ENCODE measurements around the gene DIPK1B.
A peak's percentile ranks its signal among the peaks of the same experiment; 100 is the strongest.

Gene DIPK1B

DNA sequence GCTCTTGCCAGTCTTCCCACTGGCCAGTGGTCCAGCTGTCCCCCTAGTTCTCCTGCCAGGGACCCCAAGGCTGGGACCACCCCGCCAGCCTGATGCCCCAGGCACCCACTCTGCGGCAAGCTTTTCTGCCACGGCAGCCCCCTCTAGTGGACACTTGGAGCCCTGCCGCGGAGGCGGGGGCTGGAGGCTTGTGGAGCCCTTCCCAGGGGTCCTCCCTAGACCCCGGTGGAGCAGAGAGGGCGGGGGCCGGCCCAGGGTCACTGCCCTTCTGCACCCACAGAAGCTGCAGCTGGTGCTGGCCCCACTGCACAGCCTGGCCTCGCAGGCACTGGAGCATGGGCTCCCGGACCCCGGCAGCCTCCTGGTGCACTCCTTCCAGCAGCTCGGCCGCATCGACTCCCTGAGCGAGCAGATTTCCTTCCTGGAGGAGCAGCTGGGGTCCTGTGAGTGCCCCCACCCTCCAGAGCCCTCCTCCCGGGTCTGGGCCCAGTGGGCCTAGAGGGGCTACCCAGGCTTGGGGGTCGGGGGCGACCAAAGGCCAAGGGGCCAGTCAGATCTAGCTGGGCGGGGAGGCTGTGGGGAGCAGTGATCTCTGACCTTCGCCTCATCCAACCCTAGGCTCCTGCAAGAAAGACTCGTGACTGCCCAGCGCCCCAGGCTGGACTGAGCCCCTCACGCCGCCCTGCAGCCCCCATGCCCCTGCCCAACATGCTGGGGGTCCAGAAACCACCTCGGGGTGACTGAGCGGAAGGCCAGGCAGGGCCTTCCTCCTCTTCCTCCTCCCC is 40.5 kb upstream of the DIPK1B start (continued):
- TF ChIP-seq ZNF335 (tag by site-specific recombination; conservative IDR thresholded peaks at IDR 0.05), result no peak
- no peak for TF ChIP-seq ZNF292 (tag by site-specific recombination; IDR thresholded peaks at IDR 0.05; ENCODE audit: borderline replicate concordance, low read depth)
- peak; percentile 84 for TF ChIP-seq GLIS2 (tag by site-specific recombination; IDR thresholded peaks at IDR 0.05)
- TF ChIP-seq ZBTB48 (tag by site-specific recombination; IDR thresholded peaks at IDR 0.05), result no peak
- TF ChIP-seq ZNF302 (tag by site-specific recombination; IDR thresholded peaks at IDR 0.05; ENCODE audit: low read depth), result no peak
- no peak for TF ChIP-seq ZNF248 (tag by site-specific recombination; IDR thresholded peaks at IDR 0.05)
- TF ChIP-seq ZFHX2 (tag by site-specific recombination; conservative IDR thresholded peaks at IDR 0.05), result peak; percentile 54; the same call in 1 of the 2 replicates
- TF ChIP-seq ZNF776 (tag by site-specific recombination; IDR thresholded peaks at IDR 0.05; ENCODE audit: borderline replicate concordance), result no peak
- TF ChIP-seq ZIC2 (tag by site-specific recombination; IDR thresholded peaks at IDR 0.05), result peak; percentile 42
- TF ChIP-seq, protein P1, sequence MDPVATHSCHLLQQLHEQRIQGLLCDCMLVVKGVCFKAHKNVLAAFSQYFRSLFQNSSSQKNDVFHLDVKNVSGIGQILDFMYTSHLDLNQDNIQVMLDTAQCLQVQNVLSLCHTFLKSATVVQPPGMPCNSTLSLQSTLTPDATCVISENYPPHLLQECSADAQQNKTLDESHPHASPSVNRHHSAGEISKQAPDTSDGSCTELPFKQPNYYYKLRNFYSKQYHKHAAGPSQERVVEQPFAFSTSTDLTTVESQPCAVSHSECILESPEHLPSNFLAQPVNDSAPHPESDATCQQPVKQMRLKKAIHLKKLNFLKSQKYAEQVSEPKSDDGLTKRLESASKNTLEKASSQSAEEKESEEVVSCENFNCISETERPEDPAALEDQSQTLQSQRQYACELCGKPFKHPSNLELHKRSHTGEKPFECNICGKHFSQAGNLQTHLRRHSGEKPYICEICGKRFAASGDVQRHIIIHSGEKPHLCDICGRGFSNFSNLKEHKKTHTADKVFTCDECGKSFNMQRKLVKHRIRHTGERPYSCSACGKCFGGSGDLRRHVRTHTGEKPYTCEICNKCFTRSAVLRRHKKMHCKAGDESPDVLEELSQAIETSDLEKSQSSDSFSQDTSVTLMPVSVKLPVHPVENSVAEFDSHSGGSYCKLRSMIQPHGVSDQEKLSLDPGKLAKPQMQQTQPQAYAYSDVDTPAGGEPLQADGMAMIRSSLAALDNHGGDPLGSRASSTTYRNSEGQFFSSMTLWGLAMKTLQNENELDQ (tag by site-specific recombination; IDR thresholded peaks at IDR 0.05; ENCODE audit: low read depth), result no peak
- no peak for TF ChIP-seq ZNF214 (tag by site-specific recombination; IDR thresholded peaks at IDR 0.05; ENCODE audit: borderline replicate concordance)
- TF ChIP-seq, protein P2, sequence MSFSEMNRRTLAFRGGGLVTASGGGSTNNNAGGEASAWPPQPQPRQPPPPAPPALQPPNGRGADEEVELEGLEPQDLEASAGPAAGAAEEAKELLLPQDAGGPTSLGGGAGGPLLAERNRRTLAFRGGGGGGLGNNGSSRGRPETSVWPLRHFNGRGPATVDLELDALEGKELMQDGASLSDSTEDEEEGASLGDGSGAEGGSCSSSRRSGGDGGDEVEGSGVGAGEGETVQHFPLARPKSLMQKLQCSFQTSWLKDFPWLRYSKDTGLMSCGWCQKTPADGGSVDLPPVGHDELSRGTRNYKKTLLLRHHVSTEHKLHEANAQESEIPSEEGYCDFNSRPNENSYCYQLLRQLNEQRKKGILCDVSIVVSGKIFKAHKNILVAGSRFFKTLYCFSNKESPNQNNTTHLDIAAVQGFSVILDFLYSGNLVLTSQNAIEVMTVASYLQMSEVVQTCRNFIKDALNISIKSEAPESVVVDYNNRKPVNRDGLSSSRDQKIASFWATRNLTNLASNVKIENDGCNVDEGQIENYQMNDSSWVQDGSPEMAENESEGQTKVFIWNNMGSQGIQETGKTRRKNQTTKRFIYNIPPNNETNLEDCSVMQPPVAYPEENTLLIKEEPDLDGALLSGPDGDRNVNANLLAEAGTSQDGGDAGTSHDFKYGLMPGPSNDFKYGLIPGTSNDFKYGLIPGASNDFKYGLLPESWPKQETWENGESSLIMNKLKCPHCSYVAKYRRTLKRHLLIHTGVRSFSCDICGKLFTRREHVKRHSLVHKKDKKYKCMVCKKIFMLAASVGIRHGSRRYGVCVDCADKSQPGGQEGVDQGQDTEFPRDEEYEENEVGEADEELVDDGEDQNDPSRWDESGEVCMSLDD (tag by site-specific recombination; IDR thresholded peaks at IDR 0.05), result peak; percentile 58; the same call in 1 of the 2 replicates
- TF ChIP-seq, protein P3, sequence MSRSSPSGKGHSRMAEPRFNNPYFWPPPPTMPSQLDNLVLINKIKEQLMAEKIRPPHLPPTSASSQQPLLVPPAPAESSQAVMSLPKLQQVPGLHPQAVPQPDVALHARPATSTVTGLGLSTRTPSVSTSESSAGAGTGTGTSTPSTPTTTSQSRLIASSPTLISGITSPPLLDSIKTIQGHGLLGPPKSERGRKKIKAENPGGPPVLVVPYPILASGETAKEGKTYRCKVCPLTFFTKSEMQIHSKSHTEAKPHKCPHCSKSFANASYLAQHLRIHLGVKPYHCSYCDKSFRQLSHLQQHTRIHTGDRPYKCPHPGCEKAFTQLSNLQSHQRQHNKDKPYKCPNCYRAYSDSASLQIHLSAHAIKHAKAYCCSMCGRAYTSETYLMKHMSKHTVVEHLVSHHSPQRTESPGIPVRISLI (tag by site-specific recombination; IDR thresholded peaks at IDR 0.05), result no peak
- no peak for TF ChIP-seq ZNF138 (tag by site-specific recombination; IDR thresholded peaks at IDR 0.05; ENCODE audit: borderline replicate concordance)
- TF ChIP-seq ZSCAN30 (tag by site-specific recombination; IDR thresholded peaks at IDR 0.05), result 0 out of 2 replicates have a peak, but pooled peaks have one; percentile 7
- TF ChIP-seq ZBTB20 (tag by site-specific recombination; IDR thresholded peaks at IDR 0.05), result no peak
- TF ChIP-seq, protein P4, sequence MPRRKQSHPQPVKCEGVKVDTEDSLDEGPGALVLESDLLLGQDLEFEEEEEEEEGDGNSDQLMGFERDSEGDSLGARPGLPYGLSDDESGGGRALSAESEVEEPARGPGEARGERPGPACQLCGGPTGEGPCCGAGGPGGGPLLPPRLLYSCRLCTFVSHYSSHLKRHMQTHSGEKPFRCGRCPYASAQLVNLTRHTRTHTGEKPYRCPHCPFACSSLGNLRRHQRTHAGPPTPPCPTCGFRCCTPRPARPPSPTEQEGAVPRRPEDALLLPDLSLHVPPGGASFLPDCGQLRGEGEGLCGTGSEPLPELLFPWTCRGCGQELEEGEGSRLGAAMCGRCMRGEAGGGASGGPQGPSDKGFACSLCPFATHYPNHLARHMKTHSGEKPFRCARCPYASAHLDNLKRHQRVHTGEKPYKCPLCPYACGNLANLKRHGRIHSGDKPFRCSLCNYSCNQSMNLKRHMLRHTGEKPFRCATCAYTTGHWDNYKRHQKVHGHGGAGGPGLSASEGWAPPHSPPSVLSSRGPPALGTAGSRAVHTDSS (tag by site-specific recombination; IDR thresholded peaks at IDR 0.05), result peak; percentile 79; the same call in 1 of the 2 replicates
- TF ChIP-seq, protein P5, sequence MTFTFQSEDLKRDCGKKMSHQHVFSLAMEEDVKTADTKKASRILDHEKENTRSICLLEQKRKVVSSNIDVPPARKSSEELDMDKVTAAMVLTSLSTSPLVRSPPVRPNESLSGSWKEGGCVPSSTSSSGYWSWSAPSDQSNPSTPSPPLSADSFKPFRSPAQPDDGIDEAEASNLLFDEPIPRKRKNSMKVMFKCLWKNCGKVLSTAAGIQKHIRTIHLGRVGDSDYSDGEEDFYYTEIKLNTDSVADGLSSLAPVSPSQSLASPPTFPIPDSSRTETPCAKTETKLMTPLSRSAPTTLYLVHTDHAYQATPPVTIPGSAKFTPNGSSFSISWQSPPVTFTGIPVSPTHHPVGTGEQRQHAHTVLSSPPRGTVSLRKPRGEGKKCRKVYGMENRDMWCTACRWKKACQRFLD (tag by site-specific recombination; IDR thresholded peaks at IDR 0.05), result no peak
- TF ChIP-seq EGR2 (tag by site-specific recombination; IDR thresholded peaks at IDR 0.05; ENCODE audit: low read depth), result peak; percentile 32
- TF ChIP-seq RBAK (tag by site-specific recombination; IDR thresholded peaks at IDR 0.05), result no peak
- peak; percentile 91 for TF ChIP-seq ZBTB7A (tag by site-specific recombination; IDR thresholded peaks at IDR 0.05; ENCODE audit: low read depth)
- TF ChIP-seq, protein P6, sequence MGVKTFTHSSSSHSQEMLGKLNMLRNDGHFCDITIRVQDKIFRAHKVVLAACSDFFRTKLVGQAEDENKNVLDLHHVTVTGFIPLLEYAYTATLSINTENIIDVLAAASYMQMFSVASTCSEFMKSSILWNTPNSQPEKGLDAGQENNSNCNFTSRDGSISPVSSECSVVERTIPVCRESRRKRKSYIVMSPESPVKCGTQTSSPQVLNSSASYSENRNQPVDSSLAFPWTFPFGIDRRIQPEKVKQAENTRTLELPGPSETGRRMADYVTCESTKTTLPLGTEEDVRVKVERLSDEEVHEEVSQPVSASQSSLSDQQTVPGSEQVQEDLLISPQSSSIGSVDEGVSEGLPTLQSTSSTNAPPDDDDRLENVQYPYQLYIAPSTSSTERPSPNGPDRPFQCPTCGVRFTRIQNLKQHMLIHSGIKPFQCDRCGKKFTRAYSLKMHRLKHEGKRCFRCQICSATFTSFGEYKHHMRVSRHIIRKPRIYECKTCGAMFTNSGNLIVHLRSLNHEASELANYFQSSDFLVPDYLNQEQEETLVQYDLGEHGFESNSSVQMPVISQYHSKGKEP (tag by site-specific recombination; IDR thresholded peaks at IDR 0.05), result no peak
- no peak for TF ChIP-seq ZNF354C (tag by site-specific recombination; IDR thresholded peaks at IDR 0.05; ENCODE audit: borderline replicate concordance, low read depth)
- no peak for TF ChIP-seq ZNF529 (tag by site-specific recombination; IDR thresholded peaks at IDR 0.05; ENCODE audit: insufficient replicate concordance)
- TF ChIP-seq BCL11B (tag by site-specific recombination; IDR thresholded peaks at IDR 0.05; ENCODE audit: low read depth), result 0 out of 2 replicates have a peak, but pooled peaks have one; percentile 8
- TF ChIP-seq, protein P7, sequence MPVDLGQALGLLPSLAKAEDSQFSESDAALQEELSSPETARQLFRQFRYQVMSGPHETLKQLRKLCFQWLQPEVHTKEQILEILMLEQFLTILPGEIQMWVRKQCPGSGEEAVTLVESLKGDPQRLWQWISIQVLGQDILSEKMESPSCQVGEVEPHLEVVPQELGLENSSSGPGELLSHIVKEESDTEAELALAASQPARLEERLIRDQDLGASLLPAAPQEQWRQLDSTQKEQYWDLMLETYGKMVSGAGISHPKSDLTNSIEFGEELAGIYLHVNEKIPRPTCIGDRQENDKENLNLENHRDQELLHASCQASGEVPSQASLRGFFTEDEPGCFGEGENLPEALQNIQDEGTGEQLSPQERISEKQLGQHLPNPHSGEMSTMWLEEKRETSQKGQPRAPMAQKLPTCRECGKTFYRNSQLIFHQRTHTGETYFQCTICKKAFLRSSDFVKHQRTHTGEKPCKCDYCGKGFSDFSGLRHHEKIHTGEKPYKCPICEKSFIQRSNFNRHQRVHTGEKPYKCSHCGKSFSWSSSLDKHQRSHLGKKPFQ (tag by site-specific recombination; IDR thresholded peaks at IDR 0.05), result no peak
- TF ChIP-seq ZNF416 (tag by site-specific recombination; IDR thresholded peaks at IDR 0.05), result no peak

Data from HEK293 (cell line).